NCI-H1694 (cell line): ENCODE measurements around the gene PLEKHA7.
"Not testable (repeated sequence)": the region's sequence is repeated elsewhere in the genome, so short reads cannot be mapped to it uniquely, and the experiment has no call there.

ENCODE experiments used
- DNase-seq: peaks from one replicate; lab custom pipeline; 2025; lab: John Stamatoyannopoulos, UW

Gene PLEKHA7

GRCh38 chr11:16881074-16881709, 133.0 kb downstream of the PLEKHA7 start:
- no peak for DNase-seq

DNA sequence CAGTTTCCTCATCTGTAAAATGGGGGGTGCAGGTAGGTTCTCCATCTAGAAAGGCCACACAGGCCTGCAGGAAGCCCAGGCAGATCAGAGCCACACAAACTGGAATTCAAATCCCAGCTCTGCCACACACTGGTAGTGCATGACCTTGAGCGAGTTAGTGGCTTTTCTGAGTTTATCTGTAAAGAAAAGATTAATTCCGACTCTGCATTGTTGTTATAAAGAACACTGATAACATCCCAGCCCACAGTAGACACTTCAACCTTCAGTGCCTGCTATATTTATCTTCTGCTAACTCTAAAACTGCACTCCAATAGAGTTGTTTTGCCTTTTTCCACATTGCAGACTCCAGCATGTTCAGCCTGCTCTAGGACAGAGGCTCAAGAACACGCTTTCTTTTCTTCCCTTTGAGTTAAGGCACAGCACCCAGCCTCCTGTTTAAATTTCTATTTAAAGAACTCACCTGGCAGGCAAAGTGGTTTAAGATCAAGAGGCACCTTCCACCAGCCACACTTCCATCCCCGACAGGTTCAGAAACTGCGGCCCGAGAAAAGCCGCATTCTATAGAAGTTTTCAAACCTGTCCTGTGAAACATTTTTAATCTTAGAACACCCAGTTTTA, 133.9 kb downstream of the PLEKHA7 start:
- DNase-seq, result no peak

GRCh38 chr11:16879690-16880089, 134.5 kb downstream of the PLEKHA7 start:
- DNase-seq, result no peak

GRCh38 chr11:16876837-16877236, 137.4 kb downstream of the PLEKHA7 start:
- DNase-seq, result no peak

DNA sequence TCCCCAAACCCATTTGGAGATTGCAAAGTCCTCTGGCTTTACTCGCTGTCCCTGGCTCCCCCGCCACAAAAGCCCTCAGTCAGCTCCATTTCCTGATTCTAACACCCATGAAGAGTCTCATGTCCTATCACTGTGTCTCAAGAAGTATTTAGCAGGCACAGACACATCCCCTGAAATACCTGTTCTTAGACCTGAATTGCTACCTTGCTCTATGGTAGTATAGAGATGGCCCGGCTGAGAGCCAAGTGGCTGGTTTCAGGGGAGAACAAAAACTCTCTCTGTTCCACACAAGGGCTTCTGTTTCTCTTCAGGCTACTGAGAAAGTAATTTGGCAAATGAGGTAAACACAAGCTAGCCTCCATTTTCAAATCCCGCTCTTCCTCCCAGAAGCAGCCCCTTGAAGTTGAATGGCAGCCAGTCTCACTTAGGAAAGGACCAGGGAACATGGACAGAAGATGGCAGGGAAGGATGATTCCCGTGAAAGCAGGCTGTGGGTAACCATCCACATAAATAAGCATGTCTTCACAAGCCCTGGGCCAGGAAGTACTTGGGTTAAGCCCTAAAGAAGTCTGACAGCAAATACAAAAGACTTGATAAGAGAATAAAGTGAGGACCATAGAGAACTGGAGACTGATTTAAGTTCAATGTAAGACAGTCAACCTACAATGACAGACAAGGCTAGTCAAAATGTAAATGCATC, 138.0 kb downstream of the PLEKHA7 start:
- DNase-seq, result no peak

DNA sequence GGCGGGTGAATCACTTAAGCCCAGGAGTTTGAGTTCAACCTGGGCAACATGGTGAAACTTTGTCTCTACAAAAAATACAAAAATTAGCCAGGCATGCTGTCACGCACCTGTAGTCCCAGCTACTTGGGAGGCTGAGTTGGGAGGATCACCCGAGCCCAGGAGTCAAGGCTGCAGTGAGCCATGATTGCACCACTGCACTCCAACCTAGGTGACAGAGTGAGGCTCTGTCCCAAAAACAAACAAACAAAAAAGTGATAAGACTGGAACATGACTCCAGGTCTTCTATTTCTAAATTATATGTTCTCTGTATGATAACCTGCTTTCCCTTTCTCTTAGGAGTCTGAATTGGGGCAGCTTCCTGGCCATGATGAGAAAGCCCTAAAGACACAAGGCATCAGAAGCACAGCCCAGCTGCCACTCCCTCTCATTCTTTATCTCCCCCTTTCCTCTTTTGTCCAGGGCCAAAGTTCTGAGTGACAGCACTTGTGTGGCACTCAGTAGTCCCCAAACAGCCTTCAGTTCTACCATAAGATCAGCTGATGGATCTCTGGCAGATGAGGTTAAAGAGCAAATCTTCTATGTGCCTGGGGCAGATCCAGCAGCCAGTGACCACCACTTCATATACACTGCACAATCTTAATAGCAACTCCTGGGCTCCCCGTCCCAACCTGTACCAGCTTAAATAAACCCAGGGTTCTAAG, 139.8 kb downstream of the PLEKHA7 start:
- no peak for DNase-seq

DNA sequence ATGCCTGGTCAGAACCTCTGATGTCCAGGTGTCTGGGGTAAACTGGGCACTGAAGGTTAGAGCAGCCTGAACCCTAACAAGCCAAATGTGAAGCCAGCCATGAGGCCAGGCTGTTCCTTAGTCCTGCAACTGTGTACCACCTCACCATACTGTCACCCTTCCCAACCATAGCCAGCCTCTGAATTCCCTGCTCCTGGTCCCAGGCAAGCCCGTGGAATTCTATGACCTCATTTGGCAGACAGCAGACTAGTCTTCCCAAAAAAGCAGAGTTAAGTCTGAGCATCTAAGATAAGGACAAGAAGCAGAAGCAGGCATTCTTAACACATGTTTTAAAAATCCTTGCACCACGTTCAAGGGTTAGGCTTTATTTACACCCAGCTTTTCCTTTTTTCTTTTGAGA, 140.9 kb downstream of the PLEKHA7 start:
- no peak for DNase-seq

- DNase-seq, result no peak
Observed at GRCh38 chr11:16871368-16871767, 142.8 kb downstream of the PLEKHA7 start.

DNA sequence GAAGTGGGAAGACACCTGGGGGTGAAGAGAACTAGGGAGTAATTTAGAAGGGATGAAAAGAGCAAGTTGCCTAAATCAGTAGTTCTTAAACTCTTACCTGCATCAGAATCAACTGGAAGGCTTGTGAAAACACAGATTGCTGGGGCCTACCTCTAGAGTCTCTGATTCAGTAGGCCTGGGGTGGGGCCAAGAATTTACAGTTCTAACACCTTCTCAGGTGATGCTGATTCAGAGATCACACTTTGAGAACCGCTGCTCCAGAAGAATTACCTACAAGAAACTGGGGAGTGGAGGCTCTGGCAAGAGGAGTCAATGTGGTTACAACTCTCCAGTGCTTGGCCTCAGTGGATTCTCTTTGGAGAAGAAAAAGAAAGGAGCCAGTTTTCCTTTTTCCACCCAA, 147.1 kb downstream of the PLEKHA7 start:
- DNase-seq, result no peak

DNA sequence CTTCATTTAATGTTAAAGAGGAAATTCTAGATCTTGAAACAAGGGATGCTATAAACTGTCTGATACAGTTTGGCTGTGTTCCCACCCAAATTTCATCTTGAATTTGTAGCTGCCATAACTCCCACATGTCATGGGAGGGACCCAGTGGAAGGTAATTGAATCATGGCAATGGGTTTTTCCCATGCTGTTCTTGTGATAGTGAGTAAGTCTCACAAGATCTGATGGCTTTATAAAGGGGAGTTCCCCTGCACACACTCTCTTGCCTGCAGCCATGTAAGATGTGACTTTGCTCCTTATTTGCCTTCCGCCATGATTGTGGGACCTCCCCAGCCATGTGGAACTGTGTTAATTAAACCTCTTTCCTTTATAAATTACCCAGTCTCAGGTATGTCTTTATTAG, 149.8 kb downstream of the PLEKHA7 start:
- DNase-seq, result not testable (repeated sequence)

DNA sequence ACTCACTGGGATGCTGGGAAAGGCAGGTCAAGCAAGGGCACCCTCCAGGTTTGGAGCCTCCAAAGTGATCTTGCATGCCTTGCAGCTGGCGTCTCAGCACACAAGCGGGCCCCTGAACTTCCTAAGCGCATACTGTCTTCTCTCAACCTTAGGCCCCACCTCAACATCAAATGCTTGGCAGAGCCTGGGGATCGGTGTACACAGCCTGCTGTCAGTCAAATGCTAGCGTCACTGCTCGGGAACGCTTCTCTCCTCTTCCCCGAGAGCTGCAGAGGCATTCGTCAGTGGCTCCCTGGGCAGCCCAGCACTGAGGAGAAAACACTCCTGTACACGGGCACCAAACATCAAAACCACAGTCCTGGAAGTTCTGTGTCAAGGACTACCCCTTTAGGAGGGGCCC, 150.8 kb downstream of the PLEKHA7 start:
- no peak for DNase-seq

GRCh38 chr11:16862726-16863125, 151.5 kb downstream of the PLEKHA7 start:
- DNase-seq, result no peak

DNA sequence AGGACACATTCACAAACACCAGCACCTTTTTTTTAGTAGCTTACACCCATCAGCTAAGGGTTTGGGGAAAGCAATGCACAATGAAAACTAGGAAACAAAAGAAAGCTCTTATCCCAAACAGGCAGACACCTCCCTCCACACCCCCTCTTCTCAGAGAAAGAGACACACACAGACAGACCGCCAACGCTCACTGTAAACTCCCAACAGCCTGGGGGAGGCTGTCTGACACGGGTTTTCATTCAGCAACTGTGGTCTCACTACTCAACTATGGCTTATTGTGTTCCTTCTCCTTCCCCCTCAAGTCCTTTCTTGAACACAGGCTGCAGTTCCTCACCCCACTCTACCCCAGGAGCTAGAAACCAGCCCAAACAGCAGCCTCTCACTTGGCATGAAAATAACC, 152.4 kb downstream of the PLEKHA7 start:
- no peak for DNase-seq

DNA sequence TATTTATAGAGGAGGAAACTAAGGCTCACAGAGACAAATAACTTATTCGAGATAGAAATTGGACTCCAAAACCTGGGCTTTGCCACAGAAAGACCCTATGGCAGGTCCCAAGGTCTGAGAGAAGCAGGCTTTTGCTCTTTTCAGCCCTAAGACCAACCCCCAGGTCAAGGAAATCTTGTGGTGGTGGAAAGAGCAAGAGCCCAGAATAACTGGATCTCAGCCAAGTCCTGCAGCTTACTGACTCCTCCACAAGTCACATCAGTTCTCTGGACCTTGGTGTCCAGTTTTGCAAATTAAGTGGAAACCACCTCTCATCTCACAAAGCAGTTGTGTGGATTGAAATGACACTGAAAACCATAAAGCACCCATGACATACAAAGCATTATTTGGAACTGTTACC, 153.6 kb downstream of the PLEKHA7 start:
- DNase-seq, result no peak

DNA sequence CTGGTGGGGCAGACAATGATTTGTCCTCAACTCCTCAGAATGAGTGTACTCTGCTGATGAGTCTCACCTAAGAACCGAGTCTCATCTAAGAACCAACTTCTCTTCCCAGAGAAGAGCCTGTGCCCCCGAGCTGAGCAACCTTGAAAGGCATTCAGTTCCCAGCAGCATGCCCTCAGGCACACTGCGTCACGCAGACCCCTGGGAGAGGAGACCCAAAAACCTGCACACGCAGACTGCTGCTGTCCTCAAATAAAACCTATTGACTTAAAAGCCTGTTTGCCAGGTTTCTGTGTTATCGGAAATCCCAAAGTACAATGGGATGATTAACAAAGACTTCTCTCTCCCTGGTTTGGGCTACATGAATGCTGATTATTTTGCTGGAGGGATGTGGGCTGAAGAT, 154.6 kb downstream of the PLEKHA7 start:
- no peak for DNase-seq

- no peak for DNase-seq
Observed at GRCh38 chr11:16857186-16857585, 157.0 kb downstream of the PLEKHA7 start.

GRCh38 chr11:16856022-16856471, 158.2 kb downstream of the PLEKHA7 start:
- DNase-seq, result no peak

DNA sequence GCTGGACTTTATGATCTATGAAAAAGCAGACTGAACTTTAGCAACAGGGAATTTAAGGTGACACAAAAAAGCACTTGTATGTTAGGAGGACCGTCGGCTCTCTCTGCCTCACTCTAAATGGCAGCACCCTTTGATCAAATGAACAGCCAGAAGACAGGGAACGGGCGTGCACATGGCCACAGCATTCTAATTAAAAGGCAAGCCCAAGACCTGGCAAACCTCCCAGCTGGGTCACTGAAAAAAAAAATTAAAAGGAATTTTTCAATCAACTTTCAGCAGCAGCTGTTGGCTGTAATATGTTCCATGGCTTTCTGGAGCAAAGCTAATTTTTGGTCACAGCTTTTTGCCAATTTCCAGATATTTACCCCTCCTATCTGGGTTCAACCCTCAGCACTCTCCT, 159.2 kb downstream of the PLEKHA7 start:
- DNase-seq, result no peak

- DNase-seq, result no peak
Observed at GRCh38 chr11:16853859-16854258, 160.4 kb downstream of the PLEKHA7 start.

GRCh38 chr11:16853266-16853665, 160.9 kb downstream of the PLEKHA7 start:
- DNase-seq, result no peak

GRCh38 chr11:16846305-16846704, 167.9 kb downstream of the PLEKHA7 start:
- no peak for DNase-seq

DNA sequence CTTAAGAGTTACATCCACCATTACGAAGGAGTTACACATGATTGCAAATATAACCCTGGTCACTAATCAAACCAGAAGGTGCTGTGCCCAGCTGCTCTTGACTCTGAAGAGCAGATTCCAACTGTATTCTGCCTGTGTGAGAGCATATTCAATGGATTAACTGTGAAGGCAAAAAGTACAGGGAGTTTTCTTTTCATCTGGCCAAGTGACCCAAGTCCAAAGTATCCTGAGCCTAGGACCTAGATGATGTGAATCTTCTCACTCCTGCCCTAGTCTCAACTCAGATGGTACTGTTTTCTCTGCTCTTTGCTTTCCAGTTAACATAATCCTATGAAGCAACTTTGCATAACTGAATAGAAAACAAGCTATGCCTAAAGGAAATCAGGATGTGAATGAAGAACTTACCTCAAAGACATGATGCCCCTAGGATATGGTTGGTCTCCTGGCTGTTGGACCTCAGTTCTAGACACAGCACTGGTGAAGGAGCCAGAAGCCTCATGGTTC, 169.9 kb downstream of the PLEKHA7 start:
- no peak for DNase-seq

DNA sequence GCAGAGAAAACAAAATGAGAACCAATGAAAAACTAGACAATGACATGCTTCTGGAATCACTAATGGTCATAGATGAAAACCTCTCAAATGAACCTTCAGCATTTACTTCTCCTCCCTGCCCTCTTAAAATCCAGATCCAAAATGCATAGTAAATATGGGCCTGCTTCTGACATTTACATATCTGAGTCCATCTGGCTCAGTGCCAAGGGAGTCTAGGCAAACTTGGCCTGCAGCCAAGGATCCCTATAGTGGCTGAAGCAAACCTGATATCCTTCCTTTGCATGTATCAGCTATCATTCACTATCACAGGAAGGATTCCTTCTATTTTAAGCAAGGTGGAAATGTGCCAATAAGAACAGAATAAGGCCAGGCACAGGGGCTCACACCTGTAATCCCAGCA, 170.9 kb downstream of the PLEKHA7 start:
- peak; percentile 14 for DNase-seq
